Activated CD4-positive, CD25-positive, alpha-beta regulatory T cell treated with anti-CD3 and anti-CD28 coated beads, Interleukin-2, amount 50 U/mL, for 24 hours (primary cell): ENCODE measurements around the gene GRAMD2A.

ENCODE experiments used
- ATAC-seq, 2 donors: fragments of 150-1000 bp; cut with Tn5 transposase; one replicate each; pipeline ENCODE4 v1.10.0; 2021; ENCODE audit warnings: mild to moderate bottlenecking in 1 of 2, moderate library complexity in 1 of 2

The GRAMD2A gene

GRCh38 chr15:72163719-72164118 is 33.9 kb downstream of the GRAMD2A start:
- ATAC-seq, result no peak

- no peak for ATAC-seq
Measured at GRCh38 chr15:72162569-72162968, 35.0 kb downstream of the GRAMD2A start.

GRCh38 chr15:72161361-72162132 is 36.0 kb downstream of the GRAMD2A start:
- no peak for ATAC-seq

- ATAC-seq, result no peak
Measured at GRCh38 chr15:72160696-72161245, 36.8 kb downstream of the GRAMD2A start.

GRCh38 chr15:72156928-72157327 is 40.7 kb downstream of the GRAMD2A start:
- ATAC-seq, result no peak

GRCh38 chr15:72155635-72156616 is 41.7 kb downstream of the GRAMD2A start:
- peak; percentile 67 to 88 for ATAC-seq

GRCh38 chr15:72155003-72155621 is 42.5 kb downstream of the GRAMD2A start:
- no peak for ATAC-seq

- ATAC-seq, result no peak
Measured at GRCh38 chr15:72154316-72154715, 43.3 kb downstream of the GRAMD2A start.

- ATAC-seq, result no peak
Measured at GRCh38 chr15:72153269-72154000, 44.2 kb downstream of the GRAMD2A start.

- ATAC-seq, result no peak
Measured at GRCh38 chr15:72147418-72147817, 50.2 kb downstream of the GRAMD2A start.

GRCh38 chr15:72146934-72147333 is 50.7 kb downstream of the GRAMD2A start:
- ATAC-seq, result no peak

GRCh38 chr15:72146221-72146620 is 51.4 kb downstream of the GRAMD2A start:
- no peak for ATAC-seq

GRCh38 chr15:72141171-72142084 is 56.2 kb downstream of the GRAMD2A start:
- peak in 1 of 2 donors; percentile 65 for ATAC-seq

GRCh38 chr15:72140088-72140487 is 57.5 kb downstream of the GRAMD2A start:
- ATAC-seq, result no peak

GRCh38 chr15:72139667-72140066 is 57.9 kb downstream of the GRAMD2A start:
- ATAC-seq, result no peak

GRCh38 chr15:72136170-72137051 is 61.2 kb downstream of the GRAMD2A start:
- ATAC-seq, result no peak

- ATAC-seq, result no peak
Measured at GRCh38 chr15:72135719-72136118, 61.9 kb downstream of the GRAMD2A start.

- no peak for ATAC-seq
Measured at GRCh38 chr15:72133211-72133610, 64.4 kb downstream of the GRAMD2A start.

GRCh38 chr15:72131922-72132321 is 65.7 kb downstream of the GRAMD2A start:
- ATAC-seq, result no peak

GRCh38 chr15:72130272-72130671 is 67.3 kb downstream of the GRAMD2A start:
- ATAC-seq, result no peak
